Liver (tissue), 9 donors: ENCODE results near the gene PLXDC2. TPM values are rescaled to one million over a fixed set of nuclear protein-coding genes. Genes with fewer than 3 reads are reported as not detected.

Experiments
- DNase-seq: peaks from one replicate; pipeline ENCODE4 v3.0.0-alpha.2; 2017; ENCODE audit warnings: low spot score
- H3K27ac ChIP-seq, 2 donors: one replicate each; pipeline ENCODE4 v1.7.0; 2013; ENCODE audit warnings: inconsistent platforms in 2 of 2, low read length in 2 of 2, control low read depth in 1 of 2, low read depth in 1 of 2, mild to moderate bottlenecking in 1 of 2
- H3K27me3 ChIP-seq, 4 donors: one replicate each; pipeline versions ENCODE4 v1.6.1 to v1.7.0; 2013; ENCODE audit warnings: low read length in 3 of 4, inconsistent platforms in 1 of 4, mild to moderate bottlenecking in 1 of 4, moderate library complexity in 1 of 4; ENCODE audit not compliant: control insufficient read depth in 4 of 4, insufficient read depth in 4 of 4
- H3K36me3 ChIP-seq, 4 donors: one replicate each; pipeline versions ENCODE4 v1.6.1 to v1.7.0; 2013; ENCODE audit warnings: low read length in 3 of 4, mild to moderate bottlenecking in 3 of 4, low read depth in 1 of 4, moderate library complexity in 1 of 4; ENCODE audit not compliant: control insufficient read depth in 4 of 4, insufficient read depth in 3 of 4
- H3K4me1 ChIP-seq, 4 donors: one replicate each; pipeline versions ENCODE4 v1.6.1 to v1.7.0; 2013; ENCODE audit warnings: low read length in 3 of 4, mild to moderate bottlenecking in 3 of 4, moderate library complexity in 1 of 4; ENCODE audit not compliant: control insufficient read depth in 4 of 4, insufficient read depth in 4 of 4
- H3K4me3 ChIP-seq, 3 donors: one replicate each; pipeline versions ENCODE4 v1.6.1 to v1.7.0; 2013; ENCODE audit warnings: low read length in 3 of 3, control low read depth in 1 of 3, low read depth in 1 of 3, mild to moderate bottlenecking in 1 of 3
- H3K9ac ChIP-seq, 2 donors: one replicate each; pipeline ENCODE4 v1.7.0; 2013; ENCODE audit warnings: low read length in 2 of 2, mild to moderate bottlenecking in 2 of 2, moderate library complexity in 2 of 2, control low read depth in 1 of 2, low read depth in 1 of 2
- H3K9me3 ChIP-seq, 4 donors: one replicate each; pipeline versions ENCODE4 v1.6.1 to v1.7.0; 2013; ENCODE audit warnings: low read length in 3 of 4; ENCODE audit not compliant: control insufficient read depth in 4 of 4
- ATF3 ChIP-seq: IDR thresholded peaks from 2 replicates; pipeline ENCODE4 v1.6.1; 2016; ENCODE audit warnings: antibody characterized with exemption
- CTCF ChIP-seq: fragments of 150-350 bp; IDR thresholded peaks from 2 replicates; pipeline ENCODE4 v1.5.1; 2017; ENCODE audit warnings: improper control_type of control experiment, low read depth, low read length; ENCODE audit not compliant: missing input control
- EGR1 ChIP-seq, 2 donors: IDR thresholded peaks; 2 replicates each; pipeline ENCODE4 v1.6.1; 2016 to 2018; ENCODE audit warnings: antibody characterized with exemption in 2 of 2, low read depth in 2 of 2
- FOXA1 ChIP-seq: IDR thresholded peaks from 2 replicates; pipeline ENCODE4 v1.6.1; 2016; ENCODE audit warnings: antibody characterized with exemption
- FOXA2 ChIP-seq: IDR thresholded peaks from 2 replicates; pipeline ENCODE4 v1.6.1; 2016; ENCODE audit warnings: antibody characterized with exemption
- GABPA ChIP-seq, 2 donors: IDR thresholded peaks in 1 of 2; conservative IDR thresholded peaks in 1 of 2; 2 replicates each; pipeline ENCODE4 v1.6.1; 2016; ENCODE audit warnings: antibody characterized with exemption in 2 of 2, mild to moderate bottlenecking in 1 of 2, moderate library complexity in 1 of 2
- HNF4A ChIP-seq, 2 donors: conservative IDR thresholded peaks; 2 replicates each; pipeline ENCODE4 v1.6.1; 2016; ENCODE audit warnings: antibody characterized with exemption in 2 of 2, mild to moderate bottlenecking in 2 of 2
- HNF4G ChIP-seq: IDR thresholded peaks from 2 replicates; pipeline ENCODE4 v1.6.1; 2016; ENCODE audit warnings: antibody characterized with exemption
- JUND ChIP-seq, 2 donors: IDR thresholded peaks; 2 replicates each; pipeline ENCODE4 v1.6.1; 2016; ENCODE audit warnings: antibody characterized with exemption in 2 of 2
- MAX ChIP-seq: IDR thresholded peaks from 2 replicates; pipeline ENCODE4 v1.6.1; 2016; ENCODE audit warnings: antibody characterized with exemption
- NR2F2 ChIP-seq: IDR thresholded peaks from 2 replicates; pipeline ENCODE4 v1.6.1; 2016; ENCODE audit warnings: antibody characterized with exemption
- RAD21 ChIP-seq, 2 donors: IDR thresholded peaks; 2 replicates each; pipeline ENCODE4 v1.6.1; 2016; ENCODE audit warnings: antibody characterized with exemption in 2 of 2, mild to moderate bottlenecking in 2 of 2
- REST ChIP-seq: IDR thresholded peaks from 2 replicates; pipeline ENCODE4 v1.6.1; 2016; ENCODE audit warnings: antibody characterized with exemption, mild to moderate bottlenecking
- RXRA ChIP-seq, 2 donors: IDR thresholded peaks; 2 replicates each; pipeline ENCODE4 v1.6.1; 2017 to 2018; ENCODE audit warnings: antibody characterized with exemption in 2 of 2, mild to moderate bottlenecking in 1 of 2
- SP1 ChIP-seq: IDR thresholded peaks from 2 replicates; pipeline ENCODE4 v1.6.1; 2018; ENCODE audit warnings: antibody characterized with exemption, mild to moderate bottlenecking
- TAF1 ChIP-seq: conservative IDR thresholded peaks from 2 replicates; pipeline ENCODE4 v1.6.1; 2016; ENCODE audit warnings: antibody characterized with exemption, mild to moderate bottlenecking
- YY1 ChIP-seq: IDR thresholded peaks from 2 replicates; pipeline ENCODE4 v1.6.1; 2016; ENCODE audit warnings: antibody characterized with exemption, mild to moderate bottlenecking
- ZBTB33 ChIP-seq: IDR thresholded peaks from 2 replicates; pipeline ENCODE4 v1.6.1; 2016; ENCODE audit warnings: antibody characterized with exemption
- WGBS: extraction: QIAGEN DNeasy Blood & Tissue Kit; methylation state at CpG from one replicate; pipeline ENCODE4 v1.1.7; 2013; 5-methylcytosine and 5-hydroxymethylcytosine counted together
- polyA plus RNA-seq, 2 donors: library from polyadenylated mRNA; stranded (reverse) in 1 of 2; unstranded in 1 of 2; fragments of 200-250 nt in 1 of 2; fragments of >200 nt in 1 of 2; fragmentation: Nextera tagmentation in 1 of 2; extraction: Ambion mirVana in 1 of 2; gene quantifications; one replicate each; pipeline versions ENCODE4 v1.2.1 to v1.2.3, GENCODE V29; 2013 to 2015
- total RNA-seq, 2 donors: library from RNA; depleted of rRNA; stranded (reverse); fragments of >200 nt; gene quantifications; one replicate each; pipeline ENCODE4 v1.2.3, GENCODE V29; 2014
- donor health status: healthy.
- donor health status: healthy.
- donor health status: healthy.
- donor health status: healthy.
- donor health status: healthy.

The PLXDC2 gene
- total and polyA plus RNA-seq, 4 donors = 1.4 to 5.1 (median 2.4) TPM

- TF ChIP-seq HNF4G (no peak), JUND (IDR thresholded peaks at IDR 0.05) (no peak), REST (no peak), EGR1 (IDR thresholded peaks at IDR 0.05; ENCODE audit: low read depth in 2 of 2) (no peak), HNF4A (conservative IDR thresholded peaks at IDR 0.05) (no peak), MAX (no peak), ATF3 (no peak), ZBTB33 (no peak), TAF1 (no peak), SP1 (no peak), YY1 (no peak), CTCF (no peak), GABPA (IDR thresholded peaks at IDR 0.05 in 1 of 2, conservative IDR thresholded peaks at IDR 0.05 in 1 of 2) (no peak), NR2F2 (no peak), FOXA1 (no peak), RAD21 (IDR thresholded peaks at IDR 0.05) (no peak), FOXA2 (no peak), RXRA (IDR thresholded peaks at IDR 0.05) (no peak)
- no peak overlapping the region for H3K9ac ChIP-seq
- H3K9me3 ChIP-seq = no peaks in the 10 kb centered on the region
- 81% methylated on average over 7 of the region's 7 CpGs for WGBS
- H3K4me3 ChIP-seq = no peak overlapping the region
- no peak for DNase-seq
- H3K27ac ChIP-seq = no peak overlapping the region
- no peaks in the 10 kb centered on the region for H3K36me3 ChIP-seq
- no peaks in the 10 kb centered on the region for H3K27me3 ChIP-seq
- H3K4me1 ChIP-seq = no peaks in the 10 kb centered on the region
Measured at GRCh38 chr10:19952224-19953010, 136.2 kb downstream of the PLXDC2 start.
